HG02678 (cell line): ENCODE data around the gene DLG5.
"Not testable (repeated sequence)": the region's sequence is repeated elsewhere in the genome, so short reads cannot be mapped to it uniquely, and the experiment has no call there.

ENCODE experiments used
- ATAC-seq: cut with Tn5 transposase; IDR thresholded peaks from one replicate; pipeline ENCODE4 v1.9.1; 2021; ENCODE audit warnings: mild to moderate bottlenecking, moderate library complexity; ENCODE audit not compliant: unreplicated experiment

Gene DLG5

DNA sequence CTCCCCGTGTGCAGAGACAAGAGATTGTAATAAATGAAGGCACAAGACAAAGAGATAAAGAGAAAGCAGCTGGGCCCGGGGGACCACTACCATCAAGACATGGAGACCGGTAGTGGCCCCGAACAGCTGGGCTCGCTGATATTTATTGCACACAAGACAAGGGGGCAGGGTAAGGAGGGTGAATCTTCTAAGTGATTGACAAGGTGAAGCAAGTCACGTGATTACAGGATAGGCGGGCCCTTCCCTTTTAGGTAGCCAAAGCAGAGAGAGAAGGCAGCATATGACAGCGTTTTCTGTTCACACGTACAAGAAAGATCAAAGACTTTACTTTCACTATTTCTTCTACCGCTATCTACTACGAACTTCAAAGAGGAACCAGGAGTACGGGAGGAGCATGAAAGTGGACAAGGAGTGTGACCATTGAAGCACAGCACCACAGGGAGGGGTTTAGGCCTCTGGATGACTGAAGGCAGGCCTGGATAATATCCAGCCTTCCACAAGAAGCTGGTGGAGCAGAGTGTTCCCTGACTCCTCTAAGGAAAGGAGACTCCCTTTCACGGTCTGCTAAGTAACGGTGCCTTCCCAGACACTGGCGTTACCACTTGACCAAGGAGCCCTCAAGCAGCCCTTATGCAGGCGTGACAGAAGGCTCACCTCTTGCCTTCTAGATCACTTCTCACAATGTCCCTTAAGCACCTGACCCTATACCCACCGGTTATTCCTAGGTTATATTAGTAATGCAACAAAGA, 153.5 kb downstream of the DLG5 start:
- ATAC-seq, result not testable (repeated sequence)

DNA sequence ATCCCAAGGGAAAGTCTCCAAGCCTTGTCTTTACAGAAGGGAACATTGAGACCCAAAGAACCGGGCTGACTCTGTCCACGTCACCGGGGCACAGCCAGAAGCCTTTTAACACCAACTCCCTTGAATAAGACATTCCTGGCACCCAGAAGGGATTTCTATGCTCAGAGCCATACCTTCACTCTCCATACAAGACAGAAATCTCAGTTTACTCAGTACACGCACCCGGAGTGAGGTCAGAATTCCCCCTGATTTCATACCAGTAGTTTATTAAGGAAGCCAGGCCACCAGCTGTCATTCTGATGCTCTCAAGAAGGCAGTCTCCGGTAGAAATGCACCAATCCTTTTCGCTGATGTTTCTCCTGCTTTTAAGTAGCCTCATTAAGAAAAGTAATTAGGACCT, 154.7 kb downstream of the DLG5 start:
- ATAC-seq, result no peak

DNA sequence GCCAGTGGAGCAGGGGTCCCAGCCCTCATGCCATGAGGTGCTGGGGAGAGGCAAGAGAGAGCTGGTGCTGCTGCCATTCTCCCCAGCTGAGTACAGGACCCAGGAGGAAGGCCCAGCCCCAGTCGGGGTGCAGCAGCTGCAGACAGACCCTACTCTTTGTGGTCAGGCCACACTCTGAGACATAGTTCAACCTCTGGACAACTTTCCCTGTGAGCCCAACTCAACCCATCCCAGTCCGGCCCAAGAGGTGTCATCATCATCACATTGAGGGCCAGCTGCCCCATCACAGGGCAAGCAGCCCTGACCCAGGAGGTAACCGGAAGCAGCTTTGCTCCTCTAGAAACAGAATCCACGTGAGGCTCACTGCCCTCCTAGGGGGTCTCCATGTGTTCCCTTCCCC, 155.1 kb downstream of the DLG5 start:
- ATAC-seq, result no peak

DNA sequence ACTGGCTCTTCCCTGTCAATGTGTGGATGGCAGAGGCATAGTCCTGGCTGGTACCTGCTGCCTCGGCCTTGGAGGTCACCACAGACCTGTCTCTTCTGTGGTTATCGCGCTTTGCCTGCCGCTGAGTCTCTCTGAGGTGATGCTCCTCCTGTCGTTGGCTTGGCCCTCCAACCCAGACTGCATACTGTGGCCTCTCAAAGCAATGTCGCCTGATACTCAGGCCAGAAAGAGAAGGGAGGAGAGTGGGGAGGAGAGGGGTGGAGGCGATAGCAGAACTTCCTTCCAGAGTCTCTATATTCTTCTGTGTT, 155.7 kb downstream of the DLG5 start:
- ATAC-seq, result no peak

DNA sequence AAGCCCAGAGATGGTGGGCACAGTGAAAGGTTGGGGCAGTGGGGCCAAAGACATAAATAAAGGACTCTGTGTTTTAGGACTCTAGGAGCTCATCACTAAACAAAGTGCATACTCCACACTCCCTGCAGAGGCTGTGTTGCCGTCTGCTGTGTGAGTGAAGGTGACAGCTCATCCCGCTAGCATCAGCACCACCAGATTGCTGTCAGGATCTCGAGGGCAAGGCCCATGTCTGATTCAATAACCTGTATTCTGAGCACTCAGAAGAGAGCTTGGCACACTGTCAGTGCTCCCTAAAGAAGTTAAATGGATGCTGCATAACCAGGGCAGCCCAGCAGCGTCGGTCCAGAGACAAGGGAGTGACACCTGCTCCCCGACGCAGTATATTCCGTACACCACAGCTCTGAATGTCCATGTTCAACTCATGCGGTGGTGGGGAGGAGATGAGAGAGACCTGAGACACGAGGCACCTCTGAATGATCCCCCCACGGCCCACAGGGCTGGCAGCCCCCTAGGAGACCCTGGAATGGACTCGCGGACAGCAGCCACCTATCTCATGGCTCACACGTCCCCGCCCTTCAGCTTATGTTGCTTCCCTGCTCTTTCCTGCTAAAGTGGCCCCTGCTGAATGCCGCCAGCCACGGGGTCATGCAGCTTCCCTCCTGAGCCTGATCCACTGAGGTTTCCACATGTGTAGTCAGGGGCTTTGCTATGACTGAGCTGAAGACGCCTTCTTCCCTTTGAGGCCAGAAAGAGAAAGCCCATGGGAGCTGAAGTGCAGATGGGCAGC, 156.3 kb downstream of the DLG5 start:
- ATAC-seq, result no peak

DNA sequence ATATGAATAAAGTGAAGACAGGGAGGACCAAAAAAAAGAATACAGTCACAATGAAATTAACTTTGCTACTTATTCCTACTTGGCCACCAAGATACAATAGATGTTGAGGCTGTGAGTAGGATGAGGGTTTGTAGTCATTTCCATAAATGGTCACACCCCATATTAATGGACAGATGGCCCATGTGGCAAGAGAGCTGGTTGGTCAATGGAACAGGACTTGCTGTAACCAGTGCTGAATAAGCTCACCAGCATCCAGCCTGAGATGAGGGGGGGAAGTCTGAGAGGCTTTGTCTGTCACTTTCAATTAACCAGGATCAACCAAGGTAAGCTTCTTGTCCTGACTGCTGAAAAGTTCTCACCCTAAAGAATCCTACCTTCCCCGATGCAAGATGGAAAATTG, 158.5 kb downstream of the DLG5 start:
- no peak for ATAC-seq

DNA sequence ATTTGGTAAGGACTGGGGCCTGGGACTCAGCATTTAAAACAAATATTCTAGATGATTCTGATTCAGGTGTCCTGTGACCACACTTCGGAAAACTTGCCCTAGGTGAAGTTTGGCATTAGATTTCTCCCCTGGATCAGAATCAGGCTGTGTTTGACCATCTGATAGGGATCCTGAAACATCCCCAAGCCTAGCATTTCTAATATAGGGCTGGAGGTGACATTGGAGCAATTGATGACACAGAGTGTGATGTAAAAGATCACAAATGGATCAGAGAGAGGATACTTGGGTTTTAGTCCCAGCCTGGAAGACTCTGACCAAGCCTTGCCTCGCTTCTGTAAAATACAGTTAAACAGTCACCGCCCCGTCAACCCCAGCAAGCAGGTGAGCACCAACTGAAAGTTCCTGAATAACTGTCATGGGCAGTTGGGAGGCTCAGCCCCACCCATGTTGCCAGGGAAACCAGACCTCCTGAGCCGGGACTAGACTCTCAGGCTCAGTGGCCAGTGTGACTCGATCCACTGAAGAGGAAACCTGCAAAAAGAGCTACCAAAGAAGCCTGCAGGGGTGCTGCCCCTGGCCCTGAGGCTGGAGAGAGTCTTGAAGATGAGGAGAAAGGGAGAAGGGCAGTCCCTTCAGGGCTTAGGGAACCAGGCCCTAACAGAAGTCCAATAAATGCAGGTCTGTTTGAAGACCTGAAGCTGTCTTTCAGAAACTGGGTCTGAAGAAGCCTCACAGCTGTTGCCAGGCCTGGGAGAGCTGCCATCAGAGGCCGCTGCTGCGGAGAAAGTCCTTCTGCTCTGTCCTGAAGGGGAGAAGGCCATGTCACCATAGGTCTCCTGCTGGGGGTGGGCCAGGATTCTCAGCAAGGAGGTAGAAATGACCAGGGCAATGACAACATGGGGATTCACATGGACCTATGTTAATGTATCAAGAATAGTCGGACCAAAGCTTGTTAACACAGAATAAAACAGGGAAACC, 162.8 kb downstream of the DLG5 start:
- ATAC-seq, result no peak

DNA sequence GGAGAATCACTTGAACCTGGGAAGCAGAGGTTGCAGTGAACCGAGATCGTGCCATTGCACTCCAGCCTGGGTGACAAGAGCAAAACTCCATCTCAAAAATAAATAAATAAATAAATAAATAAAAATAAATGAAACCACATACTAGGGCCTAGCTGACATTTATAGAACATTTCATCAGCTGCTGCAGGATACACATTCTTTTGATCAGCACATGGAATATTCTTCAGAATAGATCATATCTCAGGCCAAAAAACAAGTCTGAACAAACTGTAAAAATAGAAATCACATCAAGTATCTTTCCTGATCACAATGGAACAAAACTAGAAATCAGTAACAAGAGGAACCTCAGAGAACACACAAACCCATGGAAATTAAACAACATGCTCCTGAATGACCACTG, 168.1 kb downstream of the DLG5 start:
- ATAC-seq, result not testable (repeated sequence)

DNA sequence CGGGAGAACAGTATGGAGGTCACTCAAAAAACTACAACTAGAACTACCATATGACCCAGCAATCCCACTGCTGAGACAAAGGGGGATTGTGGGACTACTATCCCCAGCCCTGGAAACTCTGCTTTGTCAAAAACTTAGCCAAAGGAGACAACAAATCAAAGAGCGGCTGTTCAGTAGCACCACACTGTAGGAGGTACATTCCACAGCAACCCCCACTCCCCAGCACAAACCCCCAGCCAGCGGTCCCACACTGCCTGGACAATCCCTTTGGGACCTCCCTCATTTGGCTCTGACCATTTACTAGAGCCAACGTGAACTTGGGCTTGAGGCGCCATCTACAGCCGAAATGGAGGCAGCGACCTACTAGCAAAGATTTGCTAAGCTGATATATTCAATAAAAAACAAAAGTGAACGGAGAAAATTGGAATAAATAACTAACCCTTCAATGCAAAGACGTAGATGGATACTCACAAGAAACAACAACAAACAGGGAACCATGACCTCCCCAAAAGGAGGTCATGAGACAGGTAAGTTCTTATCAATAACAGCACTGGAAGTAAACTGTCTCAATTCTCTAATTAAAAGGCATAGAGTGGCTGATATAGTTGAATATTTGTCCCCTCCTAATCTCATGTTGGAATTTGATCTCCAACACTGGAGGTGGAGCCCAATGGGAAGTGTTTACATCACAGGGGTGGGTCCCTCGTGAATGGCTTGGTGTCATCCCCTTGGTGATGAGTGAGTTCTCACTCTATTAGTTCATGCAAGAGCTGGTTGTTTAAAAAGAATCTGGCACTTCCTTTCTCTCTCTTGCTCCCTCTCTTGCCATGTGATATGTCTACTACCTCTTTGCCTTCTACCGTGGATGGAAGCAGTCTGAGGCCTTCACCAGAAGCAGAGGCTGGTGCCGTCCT, 170.0 kb downstream of the DLG5 start:
- ATAC-seq, result no peak

DNA sequence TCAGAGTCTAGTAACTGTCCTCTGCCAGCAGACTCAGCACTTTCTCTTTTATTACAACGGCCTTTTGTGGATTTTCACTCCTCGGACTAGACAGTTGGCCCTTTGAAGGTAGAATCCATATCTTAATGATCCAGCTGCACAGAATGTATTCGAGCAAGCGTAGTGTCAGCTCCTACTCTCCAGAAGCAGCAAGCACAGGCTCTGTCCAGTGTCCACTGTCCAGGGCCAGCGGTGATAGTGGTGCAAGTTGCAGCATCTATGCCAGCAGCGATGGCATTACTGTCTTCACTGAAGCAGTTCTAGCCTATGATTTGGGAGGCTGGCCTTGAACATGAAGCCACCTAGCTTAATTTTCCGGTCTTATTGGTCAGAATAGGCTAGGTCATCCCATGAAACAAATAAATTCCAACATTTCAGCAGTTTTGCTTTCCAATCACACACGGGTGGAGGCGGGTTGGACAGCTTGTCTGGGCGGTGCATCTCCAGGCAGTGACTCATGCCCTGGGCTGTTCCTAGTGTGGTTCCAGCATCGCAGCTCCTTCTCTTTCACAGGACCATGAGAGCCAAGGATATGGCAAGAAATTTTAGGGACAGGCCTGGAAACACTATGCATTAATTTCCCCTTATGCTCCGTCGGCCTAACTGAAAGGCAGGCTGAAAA, 180.4 kb downstream of the DLG5 start:
- ATAC-seq, result no peak

DNA sequence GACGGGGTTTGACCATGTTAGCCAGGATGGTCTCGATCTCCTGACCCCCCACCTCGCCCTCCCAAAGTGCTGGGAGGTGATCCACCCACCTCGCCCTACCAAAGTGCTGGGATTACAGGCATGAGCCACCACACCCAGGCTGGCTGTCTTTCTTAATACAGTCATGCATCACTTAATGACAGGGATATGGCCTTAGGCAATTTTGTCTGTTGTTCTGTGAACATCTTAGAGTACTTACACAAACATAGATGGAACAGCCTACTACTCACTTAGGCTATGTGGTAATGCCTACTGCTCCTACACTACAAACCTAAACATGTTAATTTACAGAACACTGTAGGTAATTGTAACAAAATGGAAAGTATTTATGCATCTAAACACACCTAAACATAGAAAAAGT, 182.3 kb downstream of the DLG5 start:
- no peak for ATAC-seq

DNA sequence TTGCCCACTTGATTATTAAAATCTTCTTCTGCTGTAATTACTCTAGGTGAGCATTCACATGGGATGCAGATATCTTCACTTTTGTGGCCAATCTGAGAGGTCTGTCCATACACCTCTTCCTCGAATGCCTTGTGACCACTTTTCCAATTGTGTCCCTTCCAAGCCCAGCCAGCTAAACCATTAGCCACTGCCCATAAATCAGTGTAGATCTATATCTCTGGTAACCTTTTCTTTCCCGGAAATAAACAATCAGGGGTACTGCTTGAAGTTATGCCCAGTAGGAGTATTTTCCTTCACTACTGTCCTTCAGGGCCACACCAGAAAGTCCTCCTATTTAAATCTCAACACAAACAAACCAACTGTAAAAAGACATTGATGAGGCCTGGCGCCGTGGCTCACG, 184.4 kb downstream of the DLG5 start:
- ATAC-seq, result no peak

DNA sequence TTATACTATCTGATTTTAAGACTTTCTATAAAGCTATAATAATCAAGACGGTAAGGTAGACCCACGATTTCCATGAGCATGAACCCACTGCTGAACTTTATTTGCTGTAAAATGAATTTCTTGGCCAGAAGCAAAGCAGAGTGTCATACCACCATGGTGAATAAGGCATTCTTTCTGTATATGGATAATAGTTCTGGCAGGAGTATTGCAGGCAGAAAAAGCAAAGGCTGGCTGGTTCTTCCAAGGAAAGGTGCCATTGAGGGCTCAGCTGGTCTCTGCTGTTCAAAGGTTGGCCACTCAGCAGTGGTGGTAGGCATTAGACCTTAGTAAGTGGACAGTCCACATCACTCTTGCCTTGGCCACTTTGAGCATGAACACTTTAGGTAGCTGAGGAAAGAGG, 184.8 kb downstream of the DLG5 start:
- no peak for ATAC-seq
